OCI-LY3 (cell line): Measurements from ENCODE around the gene LMO2.
A peak's percentile ranks its signal among the peaks of the same experiment; 100 is the strongest.

Source experiments
- H2AFZ ChIP-seq: fragments of 200-600, 300-600 bp; shearing (Covaris generic); 2 replicates; pipeline ENCODE4 v1.6.0; 2014; ENCODE audit warnings: antibody characterized with exemption, low read depth, low read length
- H3K27ac ChIP-seq: fragments of 200-600, 300-600 bp; sonication (generic); 2 replicates; pipeline ENCODE4 v1.5.1; 2014; ENCODE audit warnings: mild to moderate bottlenecking, low read length, moderate library complexity, mixed read lengths
- H3K27me3 ChIP-seq: fragments of 200-600, 300-600 bp; sonication (generic); 2 replicates; pipeline ENCODE4 v1.6.1; 2014; ENCODE audit warnings: low read depth, low read length, mixed read lengths
- H3K36me3 ChIP-seq: fragments of 200-600, 300-600 bp; sonication (generic); replicated peaks from 2 replicates; pipeline ENCODE3; 2014; ENCODE audit warnings: low read depth, low read length, mixed read lengths
- H3K4me1 ChIP-seq: fragments of 300-600, 200-600 bp; sonication (generic); 2 replicates; pipeline ENCODE4 v1.6.1; 2014; ENCODE audit warnings: low read length, mixed read lengths
- H3K4me2 ChIP-seq: fragments of 200-600, 300-600 bp; sonication (generic); 2 replicates; pipeline ENCODE4 v1.6.1; 2014; ENCODE audit warnings: low read length, mixed read lengths
- H3K4me3 ChIP-seq: fragments of 300-600, 200-600 bp; sonication (generic); 2 replicates; pipeline ENCODE4 v1.5.1; 2014; ENCODE audit warnings: antibody characterized with exemption, mild to moderate bottlenecking, low read length, moderate library complexity
- H3K79me2 ChIP-seq: fragments of 300-600, 200-600 bp; shearing (Covaris generic); 2 replicates; pipeline ENCODE4 v1.6.1; 2014; ENCODE audit warnings: mild to moderate bottlenecking, low read length, mixed read lengths
- H3K9ac ChIP-seq: fragments of 300-600, 200-600 bp; shearing (Covaris generic); 2 replicates; pipeline ENCODE4 v1.6.0; 2014; ENCODE audit warnings: mild to moderate bottlenecking, low read length, moderate library complexity
- H3K9me3 ChIP-seq: fragments of 200-600, 300-600 bp; shearing (Covaris generic); 2 replicates; pipeline ENCODE4 v1.6.1; 2014; ENCODE audit warnings: low read length, mixed read lengths; ENCODE audit not compliant: insufficient read depth
- H4K20me1 ChIP-seq: fragments of 200-600, 300-600 bp; sonication (generic); 2 replicates; pipeline ENCODE4 v1.6.1; 2016; ENCODE audit warnings: low read length, mixed read lengths; ENCODE audit not compliant: insufficient read depth
- CTCF ChIP-seq: fragments of 200-600, 300-600 bp; sonication (generic); IDR thresholded peaks from 2 replicates; pipeline ENCODE4 v1.5.1; 2014; ENCODE audit warnings: antibody characterized with exemption, low read length, low read depth
- EZH2phosphoT487 ChIP-seq: fragments of 200-600 bp; shearing (Covaris generic); IDR thresholded peaks from 2 replicates; pipeline ENCODE4 v1.6.1; 2018; ENCODE audit warnings: antibody characterized with exemption, mixed run types, low read depth

LMO2 gene

GRCh38 chr11:33894398-33894746, 2.5 kb upstream of the LMO2 start:
- H3K27ac ChIP-seq: no peak overlapping the region
- H4K20me1 ChIP-seq: no peaks in the 10 kb centered on the region
- peak overlapping the region; percentile 32 for H3K4me3 ChIP-seq
- no peaks in the 10 kb centered on the region for H3K36me3 ChIP-seq
- H2AFZ ChIP-seq: no peak overlapping the region
- H3K4me1 ChIP-seq: peaks cover 12% of the 10 kb centered on the region
- H3K4me2 ChIP-seq: peak overlapping the region; percentile 52
- no peaks in the 10 kb centered on the region for H3K9me3 ChIP-seq
- H3K27me3 ChIP-seq: peaks cover 19% of the 10 kb centered on the region
- H3K79me2 ChIP-seq: no peaks in the 10 kb centered on the region
- TF ChIP-seq EZH2phosphoT487 (no peak), CTCF (no peak)
- no peak overlapping the region for H3K9ac ChIP-seq

DNA sequence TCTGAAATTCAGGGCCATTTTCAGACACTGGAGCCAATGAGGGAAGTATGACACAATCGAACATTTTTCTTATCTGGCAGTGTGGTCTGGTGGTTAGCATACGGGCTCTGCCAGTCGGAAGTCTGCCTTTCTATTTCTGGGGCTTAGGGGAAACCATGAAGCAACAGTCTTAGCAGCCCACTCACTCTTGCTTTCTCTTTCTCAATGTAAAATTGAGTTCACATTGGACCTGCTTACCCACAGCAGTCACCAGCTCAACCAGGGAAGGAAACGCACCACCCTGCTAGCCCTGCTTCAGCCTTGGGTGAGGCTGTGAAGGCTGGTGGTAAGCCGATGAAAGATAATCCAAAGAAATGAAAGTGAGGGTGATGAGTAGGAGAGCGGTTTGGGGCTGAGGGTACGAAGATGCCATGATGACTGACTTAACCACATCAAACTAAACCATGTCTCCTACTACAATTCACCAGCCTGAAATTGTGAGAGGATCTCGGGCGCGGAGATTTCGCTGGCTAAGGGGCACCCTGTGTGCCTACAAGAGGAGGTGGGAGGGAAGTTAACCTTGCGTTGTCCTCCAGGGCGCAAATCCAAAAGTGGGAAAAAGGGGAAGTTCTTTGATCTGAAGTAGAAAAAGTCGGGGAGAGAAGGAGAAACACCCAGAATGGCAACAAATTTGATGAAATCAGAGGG, 2.0 kb upstream of the LMO2 start:
- Histone ChIP-seq H3K9me3 (no peaks in the 10 kb centered on the region), H3K4me2 (peak overlapping the region; percentile 52), H3K4me3 (peak overlapping the region; percentile 32), H3K4me1 (peaks cover 12% of the 10 kb centered on the region), H2AFZ (no peak overlapping the region), H3K79me2 (no peaks in the 10 kb centered on the region), H3K36me3 (no peaks in the 10 kb centered on the region), H4K20me1 (no peaks in the 10 kb centered on the region), H3K9ac (no peak overlapping the region), H3K27me3 (peaks cover 18% of the 10 kb centered on the region), H3K27ac (no peak overlapping the region)
- TF ChIP-seq CTCF (no peak), EZH2phosphoT487 (no peak)

DNA sequence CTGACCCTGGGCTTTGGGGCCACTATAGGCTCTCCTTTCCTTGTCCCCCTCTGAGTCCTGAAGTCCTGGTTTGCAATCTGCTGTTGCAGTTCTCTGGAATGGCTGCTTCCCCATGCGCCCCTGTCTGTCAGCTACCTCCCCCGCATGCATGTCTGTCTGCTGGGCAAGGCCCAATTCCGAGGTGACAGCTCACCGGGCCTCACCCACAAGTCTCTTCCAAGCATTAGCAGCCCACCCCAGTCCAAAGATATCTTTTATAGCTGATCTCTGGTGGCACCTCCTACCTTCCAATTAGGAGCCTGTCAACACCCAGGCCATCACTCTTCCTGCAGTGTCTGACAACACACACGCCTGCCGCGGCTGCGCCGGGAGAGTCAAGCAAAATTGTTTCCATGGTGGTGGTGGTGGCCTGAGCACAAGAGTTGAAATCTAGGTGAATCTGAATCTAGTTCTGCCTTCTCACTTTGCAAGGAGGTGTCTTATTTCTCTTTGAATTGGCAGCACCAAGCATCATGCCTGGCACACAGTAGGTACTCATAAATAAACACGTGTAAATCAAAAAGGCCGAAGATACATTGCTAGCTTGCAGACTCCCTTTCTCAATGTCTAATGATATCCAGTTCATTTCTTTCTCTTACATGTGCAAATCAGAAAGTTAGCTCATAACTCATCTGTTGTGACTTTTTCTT, 1.2 kb upstream of the LMO2 start:
- Histone ChIP-seq H3K79me2 (no peaks in the 10 kb centered on the region), H3K27ac (no peak overlapping the region), H2AFZ (no peak overlapping the region), H3K4me1 (peaks cover 12% of the 10 kb centered on the region), H3K36me3 (no peaks in the 10 kb centered on the region), H4K20me1 (no peaks in the 10 kb centered on the region), H3K4me3 (no peak overlapping the region), H3K9ac (no peak overlapping the region), H3K4me2 (no peak overlapping the region), H3K9me3 (no peaks in the 10 kb centered on the region), H3K27me3 (peaks cover 21% of the 10 kb centered on the region)
- no peak for TF ChIP-seq EZH2phosphoT487

- H3K4me3 ChIP-seq: no peak overlapping the region
- peaks cover 9% of the 10 kb centered on the region for H3K4me1 ChIP-seq
- H2AFZ ChIP-seq: no peak overlapping the region
- H4K20me1 ChIP-seq: no peaks in the 10 kb centered on the region
- no peaks in the 10 kb centered on the region for H3K36me3 ChIP-seq
- H3K27me3 ChIP-seq: peaks cover 25% of the 10 kb centered on the region
- no peak overlapping the region for H3K9ac ChIP-seq
- H3K79me2 ChIP-seq: no peaks in the 10 kb centered on the region
- H3K9me3 ChIP-seq: no peaks in the 10 kb centered on the region
- H3K4me2 ChIP-seq: no peak overlapping the region
- H3K27ac ChIP-seq: no peak overlapping the region
- no peak for TF ChIP-seq CTCF
- TF ChIP-seq EZH2phosphoT487: no peak
These were observed 2.0 kb downstream of the LMO2 start for GRCh38 chr11:33889821-33890378.
